GM10847 (cell line): ENCODE results near the gene SH2D1A.

Experiments
- POLR2A ChIP-seq: IDR thresholded peaks from 2 replicates; pipeline ENCODE4 v1.6.1; 2011; ENCODE audit not compliant: insufficient read length; ENCODE audit errors: extremely low read depth

SH2D1A gene

DNA sequence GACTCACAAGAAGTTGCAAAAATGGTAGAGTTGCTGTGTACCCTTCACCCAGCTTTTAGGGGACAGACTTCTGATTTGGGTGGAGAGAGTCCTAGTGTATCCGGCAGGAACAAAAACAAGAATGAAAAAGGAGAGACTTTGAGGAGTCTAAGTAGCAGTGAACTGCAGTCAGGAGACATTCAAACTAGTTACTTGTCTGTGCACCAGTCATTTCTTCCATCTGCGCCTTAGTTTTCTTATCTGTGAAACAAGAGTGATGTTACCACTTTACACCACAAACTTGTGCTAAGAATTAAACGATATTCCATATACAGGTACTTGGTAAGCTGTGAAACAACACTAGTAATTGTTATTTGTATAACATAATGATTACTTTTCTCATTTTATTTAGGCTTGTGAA lies 47.3 kb downstream of the SH2D1A start:
- TF ChIP-seq POLR2A = no peak

DNA sequence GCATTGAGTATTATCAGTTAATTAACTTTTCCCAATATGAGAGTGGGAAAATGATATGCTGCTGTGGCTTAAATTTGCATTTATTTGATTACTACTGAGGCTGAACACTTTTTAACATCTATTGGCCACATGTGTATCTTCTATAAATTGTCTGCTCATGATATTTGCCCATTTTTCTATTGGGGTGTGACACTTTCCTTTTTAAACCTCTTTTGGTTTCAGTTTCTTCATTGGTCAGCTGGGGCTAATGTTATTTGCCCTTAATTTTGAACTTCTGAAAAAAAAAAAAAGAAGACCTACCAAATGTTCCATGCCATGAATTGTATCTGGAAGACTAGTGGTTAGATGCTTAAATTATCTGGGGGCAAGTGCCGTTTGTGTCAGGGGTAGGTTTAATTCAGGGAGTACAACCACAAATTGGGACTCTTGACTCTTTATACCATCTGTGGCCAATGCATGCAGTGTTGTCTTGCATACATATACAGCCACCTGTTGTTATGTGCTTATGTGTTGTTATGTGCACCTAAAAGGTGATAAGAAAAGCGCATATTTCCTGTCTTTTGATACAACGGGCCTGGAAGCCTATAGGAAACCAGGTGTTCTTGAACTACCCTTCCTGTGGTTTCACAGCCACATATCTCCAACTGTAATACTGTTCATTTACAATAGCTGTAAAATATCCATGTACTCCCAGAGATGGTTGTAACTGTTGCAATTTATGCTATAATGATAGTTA lies 49.0 kb downstream of the SH2D1A start:
- no peak for TF ChIP-seq POLR2A

- no peak for TF ChIP-seq POLR2A
Measured at GRCh38 chrX:124401696-124402095, 55.3 kb downstream of the SH2D1A start.

GRCh38 chrX:124405868-124406267 lies 59.5 kb downstream of the SH2D1A start:
- no peak for TF ChIP-seq POLR2A

GRCh38 chrX:124406294-124407014 lies 60.1 kb downstream of the SH2D1A start:
- no peak for TF ChIP-seq POLR2A

DNA sequence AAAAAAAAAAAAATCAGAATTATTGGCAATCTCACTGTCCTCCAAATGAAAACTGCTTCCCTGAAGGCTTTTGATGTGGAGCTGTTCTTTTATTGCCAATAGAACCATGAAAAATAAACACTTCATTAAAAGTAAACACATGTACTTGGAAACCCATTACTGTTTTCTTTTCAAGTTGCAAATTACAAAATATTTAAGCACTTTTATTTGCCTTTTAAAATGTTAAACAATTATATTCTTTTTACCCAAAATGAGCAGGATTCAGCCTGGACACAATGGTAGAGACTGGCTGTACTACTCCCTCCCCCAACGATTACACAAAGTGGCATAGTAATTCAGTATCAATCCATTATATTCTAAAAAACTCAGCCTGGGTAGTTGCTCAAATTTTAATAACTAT lies 60.9 kb downstream of the SH2D1A start:
- no peak for TF ChIP-seq POLR2A

DNA sequence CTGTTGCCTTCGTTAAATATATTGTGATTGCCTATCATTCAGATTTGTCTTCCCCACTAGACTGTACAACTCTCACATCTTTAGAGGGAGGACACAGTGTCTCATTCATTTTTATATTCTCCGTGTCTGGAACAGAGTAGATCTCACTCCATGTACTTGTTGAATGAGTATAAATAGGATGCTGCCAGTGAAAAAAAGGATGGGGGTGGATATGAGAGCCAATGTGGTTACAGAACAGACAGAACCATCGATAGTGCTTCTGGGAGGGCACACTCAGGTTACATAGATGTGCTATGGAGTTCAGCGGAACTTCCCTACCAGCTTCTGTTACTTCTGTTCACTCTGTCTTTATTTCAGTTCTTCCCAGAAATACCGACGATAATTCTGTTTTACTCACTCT lies 66.9 kb downstream of the SH2D1A start:
- TF ChIP-seq POLR2A = no peak

GRCh38 chrX:124414281-124414680 lies 67.9 kb downstream of the SH2D1A start:
- TF ChIP-seq POLR2A = no peak

- TF ChIP-seq POLR2A = no peak
Measured at GRCh38 chrX:124415115-124415800, 68.9 kb downstream of the SH2D1A start.

DNA sequence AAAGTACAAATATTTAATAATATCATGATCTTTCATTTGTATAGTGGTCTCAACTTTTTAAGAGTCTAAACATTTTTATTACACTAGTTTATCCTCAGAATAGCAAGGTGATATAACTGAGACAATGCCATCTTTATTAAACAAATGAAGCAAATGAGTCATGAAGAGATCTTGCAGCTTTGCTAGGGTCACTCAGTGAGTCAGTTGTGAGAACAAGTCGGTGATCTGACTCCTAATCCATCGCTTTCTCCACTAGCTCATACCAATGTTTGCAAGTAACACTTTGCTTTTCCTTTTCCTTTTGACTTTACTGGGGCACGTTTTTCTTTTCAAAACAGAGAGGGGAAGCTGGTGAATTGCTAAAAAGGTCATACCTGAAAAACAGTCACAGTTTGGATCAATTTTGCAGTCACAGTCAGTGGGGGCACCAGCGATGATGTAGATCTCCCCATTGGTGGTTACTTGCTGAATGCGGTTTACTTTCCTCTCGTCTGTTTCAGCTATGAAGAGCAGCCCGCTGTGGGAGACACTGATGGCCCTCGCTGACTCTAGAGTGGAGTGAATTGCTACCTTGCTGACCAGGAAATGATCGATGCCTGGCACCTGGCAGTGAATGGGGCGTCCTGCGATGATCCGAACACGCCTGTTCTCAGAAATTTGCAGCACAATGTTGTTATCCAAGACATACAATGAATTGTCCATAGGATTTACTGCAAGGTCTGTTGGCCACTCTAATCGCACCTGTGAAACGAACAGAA lies 75.7 kb downstream of the SH2D1A start:
- no peak for TF ChIP-seq POLR2A
